GM10266 (cell line): ENCODE data around the gene NKAIN1.

Experiments used
- DNase-seq: peaks from one replicate; pipeline ENCODE4 v3.0.0; 2012; ENCODE audit errors: extremely low spot score
- CTCF ChIP-seq: IDR thresholded peaks from 2 replicates; pipeline ENCODE4 v1.5.1; 2012; ENCODE audit warnings: mild to moderate bottlenecking, low read depth; ENCODE audit not compliant: control insufficient read depth, insufficient read depth; ENCODE audit errors: missing control alignments

The NKAIN1 gene

GRCh38 chr1:31244326-31244725, 4.6 kb upstream of the NKAIN1 start:
- DNase-seq: no peak
- TF ChIP-seq CTCF: no peak

GRCh38 chr1:31243501-31244286, 4.0 kb upstream of the NKAIN1 start:
- no peak for DNase-seq
- no peak for TF ChIP-seq CTCF

DNA sequence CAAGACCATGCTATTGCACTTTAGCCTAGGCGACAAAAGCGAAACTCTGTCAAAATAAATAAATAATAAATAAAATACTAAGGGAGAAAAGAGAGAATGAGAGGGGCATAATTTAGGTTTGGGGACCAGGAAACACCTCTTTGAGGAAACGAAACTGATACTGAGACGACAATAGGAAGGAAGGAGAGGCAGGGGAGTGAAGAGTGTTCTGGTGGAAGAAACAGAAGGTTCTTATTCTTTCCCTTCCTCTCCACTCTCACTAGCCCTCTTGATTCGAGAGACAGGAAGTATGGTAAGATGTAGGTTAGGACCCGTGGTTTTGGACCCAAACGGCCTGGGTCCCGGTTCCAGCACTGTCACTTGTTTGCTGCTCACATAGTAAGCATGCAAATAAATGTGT, 1.6 kb upstream of the NKAIN1 start:
- DNase-seq: no peak
- no peak for TF ChIP-seq CTCF

DNA sequence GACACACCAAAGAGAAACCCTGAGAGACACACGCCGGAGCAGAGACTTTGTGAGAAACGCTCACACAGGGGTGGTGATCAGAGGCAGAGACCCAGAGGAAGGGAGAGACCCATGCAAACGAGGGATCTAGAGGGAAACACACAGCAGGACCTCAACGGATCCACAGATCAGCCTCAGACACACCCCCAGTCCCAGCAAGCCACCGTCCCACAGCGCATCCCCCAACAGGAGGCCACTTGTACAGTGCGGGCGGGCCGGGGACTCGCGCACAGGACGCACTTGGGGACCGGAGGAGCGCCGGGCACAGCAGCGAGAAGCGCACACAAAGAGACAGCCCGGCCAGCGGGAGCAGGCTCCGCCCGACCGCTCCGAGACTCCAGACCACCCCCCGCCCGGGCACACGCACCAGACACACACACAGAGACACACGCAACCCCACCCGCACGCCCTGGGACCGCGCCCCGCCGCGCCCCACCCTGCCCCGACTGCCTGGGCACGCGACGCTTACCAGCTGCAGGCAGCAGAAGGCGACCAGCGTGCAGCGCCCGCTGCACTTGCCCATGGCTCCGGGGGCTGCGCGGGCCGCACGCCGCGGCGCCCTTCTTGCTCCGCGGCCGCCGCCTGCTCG, 587 bp downstream of the NKAIN1 start:
- DNase-seq: peak; percentile 36
- no peak for TF ChIP-seq CTCF

DNA sequence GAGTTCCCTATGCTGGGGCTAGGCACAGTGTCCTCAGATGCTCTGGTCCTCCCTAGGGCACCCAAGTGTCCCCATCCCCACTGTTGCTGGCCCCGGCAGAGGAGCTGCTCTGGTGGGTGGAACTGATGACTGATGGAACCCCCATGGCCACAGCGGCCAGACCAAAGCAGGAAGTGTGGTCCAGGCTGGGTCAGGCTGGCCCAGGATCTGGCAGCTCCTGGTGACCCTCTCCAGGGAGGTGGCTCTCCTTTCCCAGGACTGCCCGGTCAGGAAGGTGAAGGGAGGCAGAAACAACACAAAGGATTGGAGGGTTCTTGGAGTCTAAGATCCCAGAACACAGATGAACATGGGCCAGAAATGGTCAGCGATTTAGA, 1.1 kb downstream of the NKAIN1 start:
- DNase-seq: no peak
- TF ChIP-seq CTCF: no peak

DNA sequence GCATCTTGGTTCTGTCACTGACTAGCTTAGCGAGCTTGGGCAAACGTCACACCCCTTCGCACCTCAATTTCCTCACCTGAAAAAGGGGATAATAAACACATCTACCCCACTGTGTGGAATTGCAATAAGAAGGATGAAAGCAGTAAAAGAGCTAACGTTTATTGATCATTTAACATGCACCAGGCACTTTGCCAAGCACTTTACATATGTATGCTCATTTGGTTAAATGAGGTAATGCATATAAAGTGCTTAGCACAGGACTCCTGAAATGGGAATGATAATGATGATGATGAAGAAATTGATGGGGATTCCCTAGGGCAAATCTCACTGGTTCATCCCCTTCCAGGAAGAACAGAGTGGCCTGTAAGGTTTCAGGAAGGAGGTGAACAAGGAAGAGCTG, 4.8 kb downstream of the NKAIN1 start:
- TF ChIP-seq CTCF: no peak
- DNase-seq: no peak

GRCh38 chr1:31234123-31234708, 5.5 kb downstream of the NKAIN1 start:
- TF ChIP-seq CTCF: no peak
- DNase-seq: no peak
